ENCODE data around the gene TPK1.
A peak's percentile ranks its signal among the peaks of the same experiment; 100 is the strongest.
"Not testable (repeated sequence)": the region's sequence is repeated elsewhere in the genome, so short reads cannot be mapped to it uniquely, and the experiment has no call there.

The TPK1 gene

GRCh38 chr7:144777005-144777839, 58.6 kb downstream of the TPK1 start:
- DNase-seq (ENCODE audit: low spot score) = no peak

- DNase-seq (ENCODE audit: low spot score) = no peak
Measured at GRCh38 chr7:144776447-144776846, 59.4 kb downstream of the TPK1 start.

- no peak for DNase-seq (ENCODE audit: low spot score)
Measured at GRCh38 chr7:144775749-144776148, 60.1 kb downstream of the TPK1 start.

GRCh38 chr7:144771927-144772326, 63.9 kb downstream of the TPK1 start:
- no peak for DNase-seq (ENCODE audit: low spot score)

DNA sequence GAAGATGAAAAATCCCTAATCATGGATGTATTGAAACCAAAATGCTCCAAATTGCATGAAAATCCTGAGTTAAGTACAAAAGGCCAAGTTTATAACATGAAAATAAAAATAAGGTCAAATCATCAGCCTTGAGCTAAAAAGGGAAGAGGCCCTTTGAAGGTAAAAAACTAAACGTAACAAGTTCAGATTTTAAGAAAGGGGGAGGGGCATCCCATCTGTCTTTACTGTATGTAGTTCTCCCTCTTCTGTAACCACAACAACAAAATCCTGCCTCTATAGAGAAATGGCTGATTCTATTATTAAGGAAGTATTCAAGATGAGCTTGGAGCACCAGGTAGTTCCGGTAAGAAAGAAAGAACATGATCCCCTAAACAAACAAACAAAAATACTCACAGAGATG, 64.7 kb downstream of the TPK1 start:
- no peak for DNase-seq (ENCODE audit: low spot score)

GRCh38 chr7:144769352-144769751, 66.5 kb downstream of the TPK1 start:
- no peak for DNase-seq (ENCODE audit: low spot score)

DNA sequence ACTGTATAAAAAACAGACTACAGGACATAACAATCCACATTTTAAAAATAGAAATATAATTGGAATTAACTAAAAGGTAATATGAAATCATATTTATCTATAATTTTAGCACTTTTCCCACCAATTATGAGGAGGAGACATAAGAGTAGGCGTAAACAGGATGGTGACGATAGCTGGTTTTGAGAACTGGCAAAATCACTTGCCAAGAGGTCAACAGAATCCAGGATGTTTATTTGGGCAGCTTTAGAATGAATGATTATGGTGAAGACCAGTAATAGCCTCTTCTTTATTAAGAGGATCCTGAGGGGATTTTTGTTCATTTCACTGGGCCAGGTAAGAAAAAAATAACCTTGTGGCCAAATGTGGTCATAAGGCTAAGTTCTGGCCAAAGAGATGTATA, 67.2 kb downstream of the TPK1 start:
- DNase-seq (ENCODE audit: low spot score) = no peak

GRCh38 chr7:144763291-144763690, 72.6 kb downstream of the TPK1 start:
- no peak for DNase-seq (ENCODE audit: low spot score)

GRCh38 chr7:144762853-144763252, 73.0 kb downstream of the TPK1 start:
- DNase-seq (ENCODE audit: low spot score) = no peak

DNA sequence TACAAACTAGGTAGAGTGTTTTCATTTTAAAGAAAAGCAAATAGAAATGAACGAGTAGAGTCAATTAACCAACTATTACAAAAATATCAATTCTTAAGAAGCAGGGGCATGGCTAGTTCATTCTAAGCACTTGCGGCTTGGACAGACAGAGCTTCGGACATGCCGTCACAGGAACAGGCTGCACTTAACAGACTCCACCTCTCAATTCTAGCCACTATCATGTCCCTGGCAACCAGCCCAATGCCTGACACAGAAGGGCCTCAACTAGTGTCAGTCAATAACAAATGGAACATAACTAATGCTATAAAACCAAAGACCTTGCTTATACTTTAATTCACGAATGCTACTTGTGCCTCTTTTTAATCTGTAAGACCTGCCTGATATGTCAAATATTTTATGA, 74.4 kb downstream of the TPK1 start:
- DNase-seq (ENCODE audit: low spot score) = no peak

DNA sequence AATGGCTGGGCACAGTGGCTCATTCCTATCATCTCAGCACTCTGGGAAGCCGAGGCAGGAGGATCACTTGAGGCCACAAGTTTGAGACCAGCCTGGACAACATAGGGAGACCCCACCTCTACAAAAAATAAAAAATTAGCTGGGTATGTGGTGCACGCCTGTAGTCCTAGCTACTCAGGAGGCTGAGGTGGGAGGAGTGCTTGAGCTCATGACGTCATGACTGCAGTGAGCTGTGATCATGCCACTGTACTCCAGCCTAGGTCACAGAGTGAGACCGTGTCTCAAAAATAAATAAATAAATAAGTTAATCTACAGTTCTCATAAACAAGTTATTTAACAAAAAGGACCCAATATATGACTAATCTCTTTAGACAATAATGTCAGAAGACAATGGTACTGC, 76.2 kb downstream of the TPK1 start:
- no peak for DNase-seq (ENCODE audit: low spot score)

GRCh38 chr7:144747936-144748335, 87.9 kb downstream of the TPK1 start:
- no peak for DNase-seq (ENCODE audit: low spot score)

- DNase-seq (ENCODE audit: low spot score) = peak; percentile 47
Measured at GRCh38 chr7:144738708-144739314, 97.0 kb downstream of the TPK1 start.

- DNase-seq (ENCODE audit: low spot score) = no peak
Measured at GRCh38 chr7:144738146-144738545, 97.7 kb downstream of the TPK1 start.

DNA sequence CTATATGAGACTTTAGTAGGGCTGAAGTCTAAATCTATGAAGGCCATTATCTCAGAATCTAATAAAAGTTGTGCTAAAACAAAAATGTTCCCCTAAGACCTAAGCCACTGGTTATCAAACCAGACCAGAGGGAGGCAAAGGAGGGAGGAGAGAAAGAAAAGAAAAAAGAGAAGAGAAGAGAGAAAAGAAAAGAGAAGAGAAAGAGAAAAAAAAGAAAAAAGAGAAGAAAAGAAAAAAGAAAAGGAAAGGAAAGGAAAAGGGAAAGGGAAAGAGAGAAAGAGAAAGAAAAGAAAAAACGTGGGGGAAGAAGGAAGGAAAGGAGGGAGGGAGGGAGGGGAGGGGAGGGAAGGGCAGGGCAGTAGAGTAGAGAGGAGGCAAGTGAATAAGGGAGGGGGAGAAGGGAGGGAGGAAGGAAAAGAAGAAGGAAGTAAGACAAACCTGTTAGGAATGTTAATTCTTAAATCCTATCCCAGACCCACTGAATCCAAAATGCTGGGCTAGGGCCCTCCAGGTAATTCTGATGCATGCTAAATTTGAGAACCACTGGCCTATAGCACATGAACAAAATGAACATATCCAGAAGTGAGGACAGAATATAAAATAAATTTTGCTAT, 98.9 kb downstream of the TPK1 start:
- no peak for DNase-seq (ENCODE audit: low spot score)

- no peak for DNase-seq (ENCODE audit: low spot score)
Measured at GRCh38 chr7:144735505-144736276, 100.2 kb downstream of the TPK1 start.

GRCh38 chr7:144731661-144732351, 104.0 kb downstream of the TPK1 start:
- DNase-seq (ENCODE audit: low spot score) = no peak

GRCh38 chr7:144730224-144730623, 105.6 kb downstream of the TPK1 start:
- no peak for DNase-seq (ENCODE audit: low spot score)

DNA sequence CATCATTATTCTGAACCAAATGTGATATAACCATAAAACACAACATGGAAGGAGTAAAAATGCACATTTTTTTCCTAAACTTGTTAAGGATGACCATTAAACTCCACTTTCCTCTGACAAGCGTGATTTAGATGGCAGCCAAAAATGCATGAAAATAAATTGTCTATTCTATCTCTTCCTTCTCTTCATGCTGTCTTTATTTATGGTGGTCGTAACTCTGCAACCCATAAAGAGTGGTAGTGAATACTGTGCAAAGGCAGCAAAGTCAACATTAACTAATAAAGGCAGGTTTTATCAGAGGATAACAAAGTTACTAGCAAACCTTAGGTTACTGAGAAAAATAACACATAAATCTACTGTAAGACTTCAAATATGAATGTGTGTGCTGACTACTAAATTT, 106.6 kb downstream of the TPK1 start:
- no peak for DNase-seq (ENCODE audit: low spot score)

- DNase-seq (ENCODE audit: low spot score) = no peak
Measured at GRCh38 chr7:144728551-144728950, 107.3 kb downstream of the TPK1 start.

GRCh38 chr7:144726840-144727239, 109.0 kb downstream of the TPK1 start:
- not testable (repeated sequence) for DNase-seq (ENCODE audit: low spot score)

GRCh38 chr7:144725070-144725469, 110.8 kb downstream of the TPK1 start:
- no peak for DNase-seq (ENCODE audit: low spot score)

Data from activated CD4-positive, alpha-beta T cell treated with anti-CD3 and anti-CD28 coated beads, Interleukin-2, Interleukin-4, amounts not matched to agents 100 ng/mL and 50 ng/mL, durations not matched to agents 16 hours and 8 hours (primary cell).